WERI-Rb-1 (cell line): Measurements from ENCODE around the gene SHISAL1.

ENCODE experiments used
- DNase-seq: peaks from one replicate; pipeline ENCODE4 v3.0.0-alpha.2; 2020
- H3K27ac ChIP-seq: fragments of 250-450 bp; sonication (Bioruptor Pico); 2 replicates; pipeline ENCODE4 v1.5.1; 2020; ENCODE audit warnings: mild to moderate bottlenecking, moderate library complexity
- H3K27me3 ChIP-seq: fragments of 250-450 bp; sonication (Bioruptor Pico); 2 replicates; pipeline ENCODE4 v1.5.1; 2021; ENCODE audit warnings: mild to moderate bottlenecking, low read depth, moderate library complexity; ENCODE audit not compliant: insufficient read depth, severe bottlenecking
- H3K36me3 ChIP-seq: fragments of 250-450 bp; sonication (Bioruptor Pico); 2 replicates; pipeline ENCODE4 v1.5.1; 2020; ENCODE audit warnings: mild to moderate bottlenecking, moderate library complexity
- H3K4me3 ChIP-seq: 2 replicates; pipeline ENCODE4 v1.5.1; 2011; ENCODE audit warnings: low read depth, mild to moderate bottlenecking, control low read depth, low read length
- H3K9me3 ChIP-seq: fragments of 250-450 bp; sonication (Bioruptor Pico); 2 replicates; pipeline ENCODE4 v1.5.1; 2021; ENCODE audit warnings: mild to moderate bottlenecking, moderate library complexity; ENCODE audit not compliant: severe bottlenecking
- TF ChIP-seq, protein P1 (sequence below): IDR thresholded peaks from 2 replicates; pipeline ENCODE4 v1.5.1; 2011; ENCODE audit warnings: low read depth, mild to moderate bottlenecking, control low read depth, inconsistent platforms, low read length

SHISAL1 gene

DNA sequence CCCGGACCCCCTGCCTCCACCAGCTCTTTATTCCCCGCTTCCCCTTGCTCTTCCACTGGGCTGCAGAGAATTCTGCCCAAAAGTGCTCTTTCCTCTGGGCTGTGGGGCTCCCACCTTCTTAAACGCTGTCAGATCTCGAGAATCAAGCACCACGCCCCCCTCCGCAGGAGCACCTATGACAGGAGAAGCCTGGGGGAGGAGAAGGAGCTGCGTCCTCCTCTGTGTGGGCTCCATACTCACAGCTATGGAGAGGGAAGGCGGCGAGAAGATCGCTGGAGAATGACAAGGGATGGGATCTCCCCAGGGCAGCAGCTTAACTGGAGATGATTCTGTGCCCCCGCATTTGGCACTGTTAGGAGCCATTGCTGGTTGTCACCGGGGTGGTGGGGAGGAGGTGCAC lies 19.7 kb downstream of the SHISAL1 start:
- H3K36me3 ChIP-seq = no peaks in the 10 kb centered on the region
- TF ChIP-seq, protein P1, sequence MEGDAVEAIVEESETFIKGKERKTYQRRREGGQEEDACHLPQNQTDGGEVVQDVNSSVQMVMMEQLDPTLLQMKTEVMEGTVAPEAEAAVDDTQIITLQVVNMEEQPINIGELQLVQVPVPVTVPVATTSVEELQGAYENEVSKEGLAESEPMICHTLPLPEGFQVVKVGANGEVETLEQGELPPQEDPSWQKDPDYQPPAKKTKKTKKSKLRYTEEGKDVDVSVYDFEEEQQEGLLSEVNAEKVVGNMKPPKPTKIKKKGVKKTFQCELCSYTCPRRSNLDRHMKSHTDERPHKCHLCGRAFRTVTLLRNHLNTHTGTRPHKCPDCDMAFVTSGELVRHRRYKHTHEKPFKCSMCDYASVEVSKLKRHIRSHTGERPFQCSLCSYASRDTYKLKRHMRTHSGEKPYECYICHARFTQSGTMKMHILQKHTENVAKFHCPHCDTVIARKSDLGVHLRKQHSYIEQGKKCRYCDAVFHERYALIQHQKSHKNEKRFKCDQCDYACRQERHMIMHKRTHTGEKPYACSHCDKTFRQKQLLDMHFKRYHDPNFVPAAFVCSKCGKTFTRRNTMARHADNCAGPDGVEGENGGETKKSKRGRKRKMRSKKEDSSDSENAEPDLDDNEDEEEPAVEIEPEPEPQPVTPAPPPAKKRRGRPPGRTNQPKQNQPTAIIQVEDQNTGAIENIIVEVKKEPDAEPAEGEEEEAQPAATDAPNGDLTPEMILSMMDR = no peak
- no peak for DNase-seq
- no peak overlapping the region for H3K27ac ChIP-seq
- H3K4me3 ChIP-seq = no peak overlapping the region
- H3K27me3 ChIP-seq = no peaks in the 10 kb centered on the region
- H3K9me3 ChIP-seq = peaks cover 6% of the 10 kb centered on the region

DNA sequence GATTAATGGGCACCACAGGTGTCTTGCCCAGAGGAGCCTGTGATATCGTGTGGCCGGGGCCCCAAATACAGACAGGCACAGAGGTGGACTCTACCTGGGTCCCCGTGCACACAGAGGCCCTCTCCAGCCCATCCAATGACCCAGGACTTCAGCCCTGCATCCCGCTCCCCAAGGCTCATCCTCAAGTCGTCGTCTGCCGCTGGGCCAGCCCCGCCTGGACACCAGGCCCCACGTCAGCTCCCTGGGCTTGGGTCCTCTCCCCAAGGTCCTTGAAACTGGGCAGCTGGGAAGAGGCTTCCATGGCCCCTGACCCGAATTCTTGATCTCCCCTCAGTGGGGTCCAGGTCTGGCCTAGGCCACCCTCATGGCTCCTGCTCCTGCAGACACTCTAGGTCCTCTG lies 20.2 kb downstream of the SHISAL1 start:
- DNase-seq = no peak
- no peaks in the 10 kb centered on the region for H3K36me3 ChIP-seq
- no peaks in the 10 kb centered on the region for H3K27me3 ChIP-seq
- TF ChIP-seq, protein P1 = no peak
- H3K27ac ChIP-seq = no peak overlapping the region
- peaks cover 6% of the 10 kb centered on the region for H3K9me3 ChIP-seq
- H3K4me3 ChIP-seq = no peak overlapping the region

DNA sequence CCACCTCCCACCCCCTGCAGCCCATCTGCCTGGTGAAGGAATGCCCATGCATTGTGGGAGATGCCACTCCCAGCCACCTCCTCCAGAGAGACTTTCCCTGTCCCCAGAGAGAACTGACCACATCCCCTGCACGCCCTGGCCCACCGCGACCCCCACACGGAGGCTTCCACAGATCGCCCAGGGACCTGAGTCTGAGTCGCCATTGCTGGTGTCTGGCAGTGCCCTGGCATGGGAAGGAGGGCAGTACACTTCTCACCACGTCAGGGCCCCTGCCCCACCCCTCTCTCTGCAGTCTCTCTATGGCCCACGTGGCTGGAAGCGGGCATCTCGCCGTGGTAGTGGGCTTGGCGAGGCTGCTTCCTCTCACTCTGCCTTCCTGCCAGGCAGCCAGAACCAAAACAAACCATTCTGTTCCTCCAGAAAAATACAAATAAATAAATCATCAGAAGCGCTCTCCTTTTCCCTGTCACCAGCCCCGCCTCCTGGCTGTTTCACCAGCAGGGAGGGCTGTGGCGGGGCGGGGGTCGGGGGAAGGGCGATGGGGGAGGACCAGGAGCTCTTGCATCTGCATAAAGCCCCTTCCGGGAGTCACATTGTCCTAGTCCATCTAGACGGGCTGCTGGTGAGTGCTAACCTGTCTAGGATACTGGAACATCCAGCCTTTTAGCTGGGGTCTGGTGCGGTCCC lies 20.9 kb downstream of the SHISAL1 start:
- TF ChIP-seq, protein P1 = no peak

DNA sequence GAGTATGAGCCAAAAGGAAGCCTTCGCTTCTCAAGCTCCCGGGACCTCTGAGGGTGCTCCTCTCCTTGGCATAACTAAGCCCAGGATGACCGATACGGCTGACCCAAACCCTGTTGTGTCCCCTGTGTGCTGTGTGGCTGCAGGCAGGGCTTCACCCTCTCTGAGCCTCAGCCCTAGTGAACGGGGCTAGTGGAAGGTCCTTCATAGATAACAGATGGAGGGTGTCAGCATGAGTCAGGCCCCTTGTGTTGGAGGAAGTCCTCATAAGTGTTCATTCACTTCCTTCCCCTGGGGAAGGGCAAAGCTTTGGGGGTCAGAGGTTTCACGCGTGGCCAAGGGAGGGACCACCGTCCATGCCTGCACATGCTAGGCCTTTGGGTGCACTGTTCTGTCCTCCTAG lies 21.5 kb downstream of the SHISAL1 start:
- Histone ChIP-seq H3K9me3 (peaks cover 6% of the 10 kb centered on the region), H3K27ac (no peak overlapping the region), H3K27me3 (no peaks in the 10 kb centered on the region), H3K4me3 (no peak overlapping the region), H3K36me3 (no peaks in the 10 kb centered on the region)
- no peak for DNase-seq
- TF ChIP-seq, protein P1 = no peak

More for the DNA sequence above, 20.9 kb downstream of the SHISAL1 start:
- H3K27ac ChIP-seq = no peak overlapping the region
- no peaks in the 10 kb centered on the region for H3K36me3 ChIP-seq
- no peak overlapping the region for H3K4me3 ChIP-seq
- H3K27me3 ChIP-seq = no peaks in the 10 kb centered on the region
- peaks cover 6% of the 10 kb centered on the region for H3K9me3 ChIP-seq
- peak; percentile 47 for DNase-seq

DNA sequence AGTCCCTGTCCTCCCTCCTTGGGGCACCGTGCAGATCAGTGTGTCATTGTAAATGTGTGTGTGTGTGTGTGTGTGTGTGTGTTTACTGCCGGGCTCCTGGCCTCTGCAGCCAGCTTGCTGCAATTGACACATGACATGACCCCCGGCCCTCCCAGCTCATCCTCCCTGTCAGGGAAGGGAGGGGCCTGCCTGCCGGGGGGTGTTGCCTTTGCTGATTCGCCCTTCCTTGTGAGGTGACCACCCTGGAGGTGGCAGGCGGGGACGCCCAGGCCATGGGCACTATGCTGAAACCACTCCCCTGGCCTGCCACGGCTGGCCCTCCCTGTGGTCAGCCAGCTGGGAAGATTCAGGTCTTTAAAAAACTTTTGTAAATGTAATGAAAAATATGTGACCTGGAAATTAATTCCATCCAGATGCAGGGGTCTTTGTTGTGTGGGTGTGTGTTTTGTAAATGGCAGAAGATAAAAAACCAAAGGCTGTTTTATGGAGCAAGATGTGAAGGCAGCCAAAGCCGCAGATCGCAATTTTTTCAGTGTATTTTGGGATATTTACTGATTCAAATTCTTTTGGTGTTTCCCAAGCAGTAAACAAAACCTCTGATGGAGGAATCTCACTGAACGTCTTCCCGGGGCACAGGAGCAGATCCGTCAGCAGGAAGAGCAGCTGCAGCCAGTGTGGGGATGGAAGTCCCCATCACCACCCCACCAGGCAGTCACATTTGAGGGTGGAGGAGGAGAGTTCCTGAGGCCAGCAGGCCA lies 23.2 kb downstream of the SHISAL1 start:
- peak; percentile 29 for DNase-seq
- TF ChIP-seq, protein P1 = no peak
- no peak overlapping the region for H3K27ac ChIP-seq

DNA sequence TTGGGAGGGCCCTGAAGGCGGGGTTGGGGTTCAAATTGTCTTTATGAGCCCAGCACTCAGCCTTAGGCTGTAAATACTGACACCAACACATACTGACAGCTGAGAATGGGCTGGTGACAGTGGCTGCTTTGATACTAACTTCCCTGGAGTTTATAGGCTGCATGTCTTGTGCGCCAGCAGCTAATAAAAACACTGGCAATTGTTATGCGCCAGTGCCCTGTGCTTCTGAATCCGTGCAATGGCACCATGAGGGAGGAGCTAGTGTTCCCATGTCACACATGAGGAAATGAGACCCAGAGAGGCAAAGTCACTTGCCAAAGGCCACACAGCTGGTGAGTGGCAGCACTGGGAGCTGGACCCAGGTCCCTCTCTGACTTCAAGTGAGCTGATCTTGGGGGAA lies 23.8 kb downstream of the SHISAL1 start:
- Histone ChIP-seq H3K36me3 (no peaks in the 10 kb centered on the region), H3K27ac (no peak overlapping the region), H3K4me3 (no peak overlapping the region), H3K27me3 (no peaks in the 10 kb centered on the region), H3K9me3 (no peaks in the 10 kb centered on the region)
- no peak for DNase-seq
- TF ChIP-seq, protein P1 = no peak

More for the DNA sequence above, 23.2 kb downstream of the SHISAL1 start:
- H3K36me3 ChIP-seq = no peaks in the 10 kb centered on the region
- no peak overlapping the region for H3K4me3 ChIP-seq
- H3K27me3 ChIP-seq = no peaks in the 10 kb centered on the region
- peaks cover 5% of the 10 kb centered on the region for H3K9me3 ChIP-seq
